Panc1 (cell line): ENCODE data around the gene SPATA46.

ENCODE experiments used
- CTCF ChIP-seq: fragments of 450-650 bp; IDR thresholded peaks from 2 replicates; pipeline ENCODE4 v1.5.1; 2017; ENCODE audit warnings: mild to moderate bottlenecking
- POLR2AphosphoS5 ChIP-seq: IDR thresholded peaks from 2 replicates; pipeline ENCODE4 v1.6.1; 2012; ENCODE audit warnings: mild to moderate bottlenecking, low read depth, low read length, moderate library complexity
- REST ChIP-seq, 2 experiments: IDR thresholded peaks; 2 replicates each; pipeline ENCODE4 v1.6.1; 2011 to 2012; ENCODE audit warnings: low read depth in 2 of 2, control low read depth in 1 of 2, low read length in 1 of 2, mild to moderate bottlenecking in 1 of 2, moderate library complexity in 1 of 2; ENCODE audit not compliant: insufficient read depth in 1 of 2
- TCF7L2 ChIP-seq: IDR thresholded peaks from 2 replicates; pipeline ENCODE4 v1.6.1; 2011; ENCODE audit warnings: mild to moderate bottlenecking, low read depth, low read length, inconsistent platforms

DNA sequence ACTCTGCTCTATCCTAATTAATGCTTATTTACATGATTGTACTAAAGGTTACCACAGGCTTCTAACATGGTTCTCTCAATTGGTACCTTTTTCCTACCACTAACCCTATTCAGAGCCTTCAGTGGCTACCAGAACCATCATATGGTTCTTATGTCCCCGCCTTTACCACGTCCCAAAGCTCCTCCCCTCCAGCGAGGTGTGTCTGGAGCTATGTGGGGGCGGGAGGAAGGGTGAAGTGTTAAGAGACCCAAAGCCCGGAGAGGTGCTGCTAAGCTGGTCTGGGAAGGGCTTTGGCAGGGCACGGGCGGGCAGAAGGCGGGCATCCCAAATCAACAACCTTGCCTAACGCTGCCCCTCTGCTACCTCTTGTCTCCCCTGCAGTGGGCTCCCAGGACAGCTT lies 10.0 kb downstream of the SPATA46 start:
- TF ChIP-seq CTCF (no peak), TCF7L2 (no peak), POLR2AphosphoS5 (no peak), REST (IDR thresholded peaks at IDR 0.05; ENCODE audit: insufficient read depth in 1 of 2, low read depth in 2 of 2, low read length in 1 of 2) (no peak)
